Measurements from ENCODE around the gene ZNF317. TPM values are rescaled to one million over a fixed set of nuclear protein-coding genes. Genes with fewer than 3 reads are reported as not detected.

Gene ZNF317
- total RNA-seq, 1 donor from 2014 or later, result 23.0 TPM

GRCh38 chr19:9165261-9165660 is 25.1 kb downstream of the ZNF317 start:
- DNase-seq (ENCODE audit: low spot score), result no peak
- no peak overlapping the region for H3K27ac Mint-ChIP-seq (ENCODE audit: unreplicated experiment)
- H3K4me1 Mint-ChIP-seq (ENCODE audit: low read depth), result no peaks in the 10 kb centered on the region
- no peak for TF ChIP-seq CTCF (IDR thresholded peaks at IDR 0.05)
- peaks cover 20% of the 10 kb centered on the region for H3K9me3 Mint-ChIP-seq (ENCODE audit: low read depth)
- H3K36me3 Mint-ChIP-seq (ENCODE audit: low read depth), result peaks cover 42% of the 10 kb centered on the region
- H3K4me3 Mint-ChIP-seq (ENCODE audit: unreplicated experiment), result no peak overlapping the region
- no peaks in the 10 kb centered on the region for H3K27me3 Mint-ChIP-seq (ENCODE audit: low read depth)

- Mint-ChIP-seq H3K27me3 (ENCODE audit: low read depth) (no peaks in the 10 kb centered on the region), H3K4me3 (ENCODE audit: unreplicated experiment) (no peak overlapping the region), H3K4me1 (ENCODE audit: low read depth) (no peaks in the 10 kb centered on the region), H3K27ac (ENCODE audit: unreplicated experiment) (no peak overlapping the region), H3K36me3 (ENCODE audit: low read depth) (peaks cover 26% of the 10 kb centered on the region), H3K9me3 (ENCODE audit: low read depth) (peaks cover 9% of the 10 kb centered on the region)
- TF ChIP-seq CTCF (IDR thresholded peaks at IDR 0.05), result no peak
- no peak for DNase-seq (ENCODE audit: low spot score)
Observed at GRCh38 chr19:9166846-9167245, 26.6 kb downstream of the ZNF317 start.

GRCh38 chr19:9171393-9171991 is 31.3 kb downstream of the ZNF317 start:
- Mint-ChIP-seq H3K4me3 (ENCODE audit: unreplicated experiment) (no peak overlapping the region), H3K4me1 (ENCODE audit: low read depth) (no peaks in the 10 kb centered on the region), H3K27ac (ENCODE audit: unreplicated experiment) (no peak overlapping the region), H3K27me3 (ENCODE audit: low read depth) (no peaks in the 10 kb centered on the region), H3K9me3 (ENCODE audit: low read depth) (peaks cover 6% of the 10 kb centered on the region), H3K36me3 (ENCODE audit: low read depth) (peaks cover 7% of the 10 kb centered on the region)
- TF ChIP-seq CTCF (IDR thresholded peaks at IDR 0.05), result no peak
- no peak for DNase-seq (ENCODE audit: low spot score)

GRCh38 chr19:9175326-9175725 is 35.1 kb downstream of the ZNF317 start:
- Mint-ChIP-seq H3K36me3 (ENCODE audit: low read depth) (peaks cover 11% of the 10 kb centered on the region), H3K27ac (ENCODE audit: unreplicated experiment) (no peak overlapping the region)

GRCh38 chr19:9178901-9179300 is 38.7 kb downstream of the ZNF317 start, which contains the start of gene OR7D2:
TSS of gene OR7D2 (plus strand) at chr19:9178979. CDS start at chr19:9185782, 6,803 bp downstream.
- Mint-ChIP-seq H3K4me1 (ENCODE audit: low read depth) (no peaks in the 10 kb centered on the region), H3K9me3 (ENCODE audit: low read depth) (peaks cover 15% of the 10 kb centered on the region)

More at GRCh38 chr19:9175326-9175725, 35.1 kb downstream of the ZNF317 start:
- no peak for DNase-seq (ENCODE audit: low spot score)
- H3K4me3 Mint-ChIP-seq (ENCODE audit: unreplicated experiment), result no peak overlapping the region
- H3K9me3 Mint-ChIP-seq (ENCODE audit: low read depth), result peaks cover 15% of the 10 kb centered on the region
- no peak for TF ChIP-seq CTCF (IDR thresholded peaks at IDR 0.05)
- H3K4me1 Mint-ChIP-seq (ENCODE audit: low read depth), result no peaks in the 10 kb centered on the region
- no peaks in the 10 kb centered on the region for H3K27me3 Mint-ChIP-seq (ENCODE audit: low read depth)

More at GRCh38 chr19:9178901-9179300, 38.7 kb downstream of the ZNF317 start, which contains the start of gene OR7D2:
- DNase-seq (ENCODE audit: low spot score), result no peak
- no peak for TF ChIP-seq CTCF (IDR thresholded peaks at IDR 0.05)
- Mint-ChIP-seq H3K36me3 (ENCODE audit: low read depth) (peaks cover 11% of the 10 kb centered on the region), H3K27me3 (ENCODE audit: low read depth) (no peaks in the 10 kb centered on the region), H3K4me3 (ENCODE audit: unreplicated experiment) (no peak within 1 kb of the TSS), H3K27ac (ENCODE audit: unreplicated experiment) (no peak within 1 kb of the TSS)
